ENCODE data around the gene GLA. TPM values are rescaled to one million over a fixed set of nuclear protein-coding genes. Genes with fewer than 3 reads are reported as not detected.

Gene GLA
- total and polyA plus RNA-seq, 12 donors: 6.0 to 33.9 (median 9.1) TPM

GRCh38 chrX:101409043-101409442 lies 1.3 kb upstream of the GLA start:
- Histone ChIP-seq H3K4me3 (peak overlapping the region; percentile 45 to 79 (median 71)), H3K4me1 (peaks cover 0 to 45% (median 26%) of the 10 kb centered on the region in 9 donors), H3K9me3 (no peaks in the 10 kb centered on the region), H3K36me3 (peaks cover 0 to 24% (median 0%) of the 10 kb centered on the region in 9 donors), H3K27me3 (no peaks in the 10 kb centered on the region), H3K27ac (peak overlapping the region in 8 of 10 donors; percentile 84 to 98 (median 92))
- 0 to 2% methylated on average over 6 of the region's 6 CpGs for WGBS, 2 donors
- intact Hi-C loops (cut with DNase I): no loop called here
- DNase-seq (no peak), ATAC-seq (no peak)
- no peak for TF ChIP-seq CTCF (IDR thresholded peaks at IDR 0.05)

- peak in 4 of 8 donors; percentile 5 to 12 (median 6) for ATAC-seq
- intact Hi-C loops (cut with DNase I): no loop called here
Measured at GRCh38 chrX:101408532-101408841, 762 bp upstream of the GLA start.

GRCh38 chrX:101407167-101407747 lies 468 bp downstream of the GLA start:
- intact Hi-C loops (cut with DNase I): no loop called here
- Histone ChIP-seq H3K4me3 (peak overlapping the region; percentile 32 to 79 (median 71)), H3K4me1 (peaks cover 0 to 44% (median 26%) of the 10 kb centered on the region in 9 donors), H3K9me3 (no peaks in the 10 kb centered on the region), H3K27ac (peak overlapping the region in 9 of 10 donors; percentile 63 to 98 (median 92)), H3K36me3 (peaks cover 0 to 22% (median 0%) of the 10 kb centered on the region in 9 donors), H3K27me3 (no peaks in the 10 kb centered on the region)
- ATAC-seq (peak in 7 of 8 donors; percentile 4 to 22 (median 7)), DNase-seq (no peak)
- no peak for TF ChIP-seq CTCF (IDR thresholded peaks at IDR 0.05)
- WGBS, 2 donors: 0 to 1% methylated on average over 14 to 15 of the region's 15 CpGs

More at GRCh38 chrX:101408532-101408841, 762 bp upstream of the GLA start:
- DNase-seq: no peak
- peak overlapping the region; percentile 45 to 79 (median 71) for H3K4me3 ChIP-seq
- WGBS, 2 donors: 0% methylated on average over 8 of the region's 8 CpGs
- peak overlapping the region; percentile 72 to 98 (median 91) for H3K27ac ChIP-seq
- no peak for TF ChIP-seq CTCF (IDR thresholded peaks at IDR 0.05)
- H3K36me3 ChIP-seq: peaks cover 0 to 23% (median 0%) of the 10 kb centered on the region in 9 donors
- no peaks in the 10 kb centered on the region for H3K27me3 ChIP-seq
- peaks cover 0 to 45% (median 26%) of the 10 kb centered on the region in 9 donors for H3K4me1 ChIP-seq
- no peaks in the 10 kb centered on the region for H3K9me3 ChIP-seq

GRCh38 chrX:101399825-101400224 lies 7.9 kb downstream of the GLA start:
- peaks cover 0 to 13% (median 0%) of the 10 kb centered on the region in 7 donors for H3K27me3 ChIP-seq
- DNase-seq (no peak), ATAC-seq (no peak)
- H3K4me3 ChIP-seq: no peak overlapping the region
- no peak for TF ChIP-seq CTCF (IDR thresholded peaks at IDR 0.05)
- WGBS, 2 donors: 92 to 98% methylated on average over 4 of the region's 4 CpGs
- H3K9me3 ChIP-seq: no peaks in the 10 kb centered on the region
- intact Hi-C loops (cut with DNase I): no loop called here
- H3K36me3 ChIP-seq: peaks cover 0 to 73% (median 0%) of the 10 kb centered on the region in 9 donors
- H3K27ac ChIP-seq: no peak overlapping the region
- H3K4me1 ChIP-seq: no peaks in the 10 kb centered on the region

Measured in heart right ventricle (tissue), 16 donors.